Measurements from ENCODE around the gene CCKAR.

Gene CCKAR

DNA sequence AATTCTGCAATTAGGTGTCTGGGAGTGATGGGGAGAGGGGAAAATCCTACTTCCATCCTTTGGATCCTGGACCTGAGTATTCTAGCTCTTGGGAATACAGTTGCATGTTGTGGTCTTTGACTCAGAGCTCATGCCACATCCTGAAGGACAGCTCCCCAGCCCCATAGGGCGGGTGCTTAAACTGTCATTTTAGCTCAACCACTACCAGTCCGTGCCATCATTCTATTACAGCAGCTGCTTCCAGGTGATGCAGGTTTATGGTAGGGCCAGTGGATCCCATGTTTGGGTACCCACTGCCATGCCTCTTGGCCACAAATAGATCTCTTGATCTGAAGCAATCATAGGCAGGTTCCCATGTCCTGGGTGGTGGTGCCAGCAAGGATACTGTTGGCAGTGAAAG, 34.7 kb downstream of the CCKAR start:
- Histone ChIP-seq H3K27me3 (ENCODE audit: insufficient read depth, low read depth, severe bottlenecking) (no peaks in the 10 kb centered on the region), H3K27ac (no peak overlapping the region), H3K4me3 (ENCODE audit: low read depth, low read length) (no peak overlapping the region), H3K9me3 (ENCODE audit: severe bottlenecking) (peaks cover 6% of the 10 kb centered on the region), H3K36me3 (no peaks in the 10 kb centered on the region)
- DNase-seq: no peak
- TF ChIP-seq, protein P1, sequence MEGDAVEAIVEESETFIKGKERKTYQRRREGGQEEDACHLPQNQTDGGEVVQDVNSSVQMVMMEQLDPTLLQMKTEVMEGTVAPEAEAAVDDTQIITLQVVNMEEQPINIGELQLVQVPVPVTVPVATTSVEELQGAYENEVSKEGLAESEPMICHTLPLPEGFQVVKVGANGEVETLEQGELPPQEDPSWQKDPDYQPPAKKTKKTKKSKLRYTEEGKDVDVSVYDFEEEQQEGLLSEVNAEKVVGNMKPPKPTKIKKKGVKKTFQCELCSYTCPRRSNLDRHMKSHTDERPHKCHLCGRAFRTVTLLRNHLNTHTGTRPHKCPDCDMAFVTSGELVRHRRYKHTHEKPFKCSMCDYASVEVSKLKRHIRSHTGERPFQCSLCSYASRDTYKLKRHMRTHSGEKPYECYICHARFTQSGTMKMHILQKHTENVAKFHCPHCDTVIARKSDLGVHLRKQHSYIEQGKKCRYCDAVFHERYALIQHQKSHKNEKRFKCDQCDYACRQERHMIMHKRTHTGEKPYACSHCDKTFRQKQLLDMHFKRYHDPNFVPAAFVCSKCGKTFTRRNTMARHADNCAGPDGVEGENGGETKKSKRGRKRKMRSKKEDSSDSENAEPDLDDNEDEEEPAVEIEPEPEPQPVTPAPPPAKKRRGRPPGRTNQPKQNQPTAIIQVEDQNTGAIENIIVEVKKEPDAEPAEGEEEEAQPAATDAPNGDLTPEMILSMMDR (IDR thresholded peaks at IDR 0.05; ENCODE audit: low read depth, low read length): no peak

DNA sequence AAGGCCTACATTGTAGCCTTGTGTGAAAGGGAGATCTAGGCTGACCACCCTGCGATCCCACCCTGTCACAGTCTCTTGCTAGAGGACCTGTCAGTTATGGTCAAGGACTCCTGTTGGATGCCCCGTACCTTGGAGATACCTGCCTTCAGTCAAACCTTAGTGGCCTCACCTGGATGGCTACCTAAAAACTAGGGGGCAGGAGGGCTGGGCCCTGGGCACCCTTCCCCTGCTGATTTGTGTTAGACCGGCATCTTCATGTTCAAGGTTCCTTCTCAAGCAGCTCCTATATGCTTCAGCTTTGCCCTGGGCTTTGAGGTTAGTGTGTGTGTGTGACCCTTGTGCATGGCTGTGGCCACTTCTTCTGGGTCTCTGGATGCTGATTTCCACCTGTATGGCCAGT, 35.3 kb downstream of the CCKAR start:
- no peak for DNase-seq
- Histone ChIP-seq H3K9me3 (ENCODE audit: severe bottlenecking) (peaks cover 6% of the 10 kb centered on the region), H3K4me3 (ENCODE audit: low read depth, low read length) (no peak overlapping the region), H3K27ac (no peak overlapping the region), H3K27me3 (ENCODE audit: insufficient read depth, low read depth, severe bottlenecking) (no peaks in the 10 kb centered on the region), H3K36me3 (no peaks in the 10 kb centered on the region)
- TF ChIP-seq, protein P1 (IDR thresholded peaks at IDR 0.05; ENCODE audit: low read depth, low read length): no peak

DNA sequence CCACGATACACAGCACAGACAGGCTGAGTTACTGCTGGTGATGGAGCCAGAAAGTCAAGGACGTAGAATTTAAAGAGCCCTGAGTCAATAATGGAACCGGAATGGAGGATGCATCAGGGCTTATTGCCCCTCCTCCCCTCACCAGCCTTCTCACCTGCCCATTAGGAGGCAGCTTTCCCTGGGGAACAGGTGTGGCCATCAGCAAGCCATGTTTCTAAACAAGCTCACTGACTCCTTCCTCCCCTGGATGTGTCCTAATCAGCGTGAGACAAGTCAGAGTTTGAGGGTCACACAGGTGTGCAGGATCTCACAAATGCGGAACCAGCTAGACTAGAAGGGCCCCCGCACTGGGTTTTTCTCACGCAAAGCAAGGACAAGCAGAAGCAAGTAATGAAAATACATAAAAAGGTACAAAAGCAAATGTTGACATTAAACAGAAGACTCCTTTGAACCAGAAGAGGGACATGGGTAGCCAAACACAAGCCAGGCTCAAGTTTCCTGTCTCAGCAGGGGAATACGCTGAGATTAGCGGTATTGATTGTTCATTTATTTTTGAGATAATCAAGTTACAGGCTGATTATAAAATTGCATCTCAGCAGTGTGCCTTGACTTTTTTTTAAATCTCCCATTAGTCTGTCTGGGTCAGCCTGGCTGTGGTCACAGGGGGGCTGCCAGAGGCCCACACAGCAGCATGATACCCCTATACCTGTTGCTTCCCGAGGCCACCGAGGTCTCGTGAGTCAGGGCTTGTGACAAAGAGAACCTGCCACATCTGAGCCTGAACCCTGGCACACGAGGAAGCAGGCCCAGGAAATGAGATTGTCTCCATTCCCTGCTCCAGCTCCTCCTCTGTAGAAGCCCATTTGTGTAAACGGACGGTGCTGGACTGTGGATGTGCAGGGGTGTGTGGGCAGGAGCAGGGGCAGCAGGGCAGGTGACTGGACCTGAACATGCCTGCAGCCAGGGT, 37.4 kb downstream of the CCKAR start:
- TF ChIP-seq, protein P1 (IDR thresholded peaks at IDR 0.05; ENCODE audit: low read depth, low read length): no peak
- no peak for DNase-seq
- Histone ChIP-seq H3K27ac (no peak overlapping the region), H3K9me3 (ENCODE audit: severe bottlenecking) (peaks cover 6% of the 10 kb centered on the region), H3K36me3 (no peaks in the 10 kb centered on the region), H3K27me3 (ENCODE audit: insufficient read depth, low read depth, severe bottlenecking) (no peaks in the 10 kb centered on the region), H3K4me3 (ENCODE audit: low read depth, low read length) (no peak overlapping the region)

DNA sequence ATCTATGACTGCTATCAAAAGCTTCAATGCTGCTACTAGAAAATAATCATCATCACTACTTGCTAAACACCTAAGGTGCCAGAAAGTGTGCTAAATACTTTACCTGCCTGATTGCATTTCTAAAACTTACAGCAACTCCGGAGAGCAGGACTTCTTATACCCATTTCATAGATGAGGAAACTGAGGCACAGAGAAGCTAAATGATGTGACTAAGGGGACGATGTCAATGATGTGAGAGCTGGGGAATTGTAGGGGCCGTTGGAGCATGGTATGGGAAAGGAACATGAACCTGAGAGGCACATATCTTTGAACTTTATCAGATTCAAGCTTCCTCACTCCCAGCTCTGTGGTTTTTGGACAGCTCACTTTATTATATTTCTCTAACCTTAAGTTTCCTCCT, 38.7 kb downstream of the CCKAR start:
- H3K27me3 ChIP-seq (ENCODE audit: insufficient read depth, low read depth, severe bottlenecking): no peaks in the 10 kb centered on the region
- H3K27ac ChIP-seq: no peak overlapping the region
- TF ChIP-seq, protein P1 (IDR thresholded peaks at IDR 0.05; ENCODE audit: low read depth, low read length): no peak
- DNase-seq: no peak
- no peaks in the 10 kb centered on the region for H3K36me3 ChIP-seq
- H3K9me3 ChIP-seq (ENCODE audit: severe bottlenecking): peaks cover 6% of the 10 kb centered on the region
- no peak overlapping the region for H3K4me3 ChIP-seq (ENCODE audit: low read depth, low read length)

DNA sequence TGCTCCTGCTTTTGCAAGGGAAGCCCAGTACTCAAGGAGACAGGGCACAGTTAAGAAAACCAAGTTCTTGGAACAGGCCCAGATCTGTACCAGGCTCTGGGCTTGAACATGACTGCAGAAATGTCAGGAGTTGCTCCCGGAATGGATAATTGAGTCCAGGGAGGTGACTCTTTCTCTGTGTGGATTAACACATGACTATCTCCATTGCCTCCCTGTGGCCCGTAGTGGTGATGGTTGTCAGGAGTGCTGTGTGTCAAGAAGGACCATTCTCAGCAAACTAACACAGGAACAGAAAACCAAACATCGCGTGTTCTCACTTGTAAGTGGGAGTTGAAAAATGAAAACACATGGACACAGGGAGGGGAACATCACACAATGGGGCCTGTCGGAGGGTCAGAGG, 39.9 kb downstream of the CCKAR start:
- no peak for DNase-seq
- TF ChIP-seq, protein P1 (IDR thresholded peaks at IDR 0.05; ENCODE audit: low read depth, low read length): no peak
- Histone ChIP-seq H3K27ac (no peak overlapping the region), H3K36me3 (no peaks in the 10 kb centered on the region), H3K4me3 (ENCODE audit: low read depth, low read length) (no peak overlapping the region), H3K9me3 (ENCODE audit: severe bottlenecking) (peaks cover 7% of the 10 kb centered on the region), H3K27me3 (ENCODE audit: insufficient read depth, low read depth, severe bottlenecking) (no peaks in the 10 kb centered on the region)

Measured in WERI-Rb-1 (cell line).